AG04449 (cell line): ENCODE results near the gene GRIN2A.

ENCODE experiments used
- CTCF ChIA-PET: fragments of 350-600 bp; formaldehyde crosslinking; extraction: SDS; loops from one replicate; lab custom pipeline; 2021; ENCODE audit warnings: antibody characterized with exemption; lab: Yijun Ruan, JAX
- POLR2A ChIA-PET: fragments of 400-600, 350-600 bp; formaldehyde crosslinking; extraction: SDS; loops from one replicate; lab custom pipeline; 2020; ENCODE audit warnings: antibody characterized with exemption, inconsistent platforms; lab: Yijun Ruan, JAX
- DNase-seq: peaks from one replicate; pipeline ENCODE4 v3.0.0-alpha.2; 2010; ENCODE audit warnings: low read depth, low spot score
- H3K4me3 ChIP-seq: 2 replicates; pipeline ENCODE4 v1.5.1; 2011; ENCODE audit warnings: low read depth, mild to moderate bottlenecking, control low read depth, low read length
- TF ChIP-seq, protein P1 (sequence below): IDR thresholded peaks from one replicate; pipeline ENCODE4 v1.5.1; 2011; ENCODE audit warnings: mild to moderate bottlenecking, moderate library complexity, low read length, control low read depth, inconsistent platforms; ENCODE audit not compliant: insufficient read depth; ENCODE audit errors: missing control alignments

The GRIN2A gene

GRCh38 chr16:10182222-10183053 lies at the start of gene GRIN2A:
GRIN2A (minus strand) TSS chr16:10182428; CDS start chr16:10180411, 2,017 bp downstream.
- peak within 1 kb of the TSS; percentile 27 for H3K4me3 ChIP-seq
- no peak for DNase-seq
- CTCF ChIA-PET, result interaction anchor here (0.6 to 4.2 kb wide), 7 partner anchors 12 to 927 kb away, joined by 3 to 33 read pairs (median 3); no protein-coding TSS in a partner anchor
- POLR2A ChIA-PET, result no interaction called here
- TF ChIP-seq, protein P1, sequence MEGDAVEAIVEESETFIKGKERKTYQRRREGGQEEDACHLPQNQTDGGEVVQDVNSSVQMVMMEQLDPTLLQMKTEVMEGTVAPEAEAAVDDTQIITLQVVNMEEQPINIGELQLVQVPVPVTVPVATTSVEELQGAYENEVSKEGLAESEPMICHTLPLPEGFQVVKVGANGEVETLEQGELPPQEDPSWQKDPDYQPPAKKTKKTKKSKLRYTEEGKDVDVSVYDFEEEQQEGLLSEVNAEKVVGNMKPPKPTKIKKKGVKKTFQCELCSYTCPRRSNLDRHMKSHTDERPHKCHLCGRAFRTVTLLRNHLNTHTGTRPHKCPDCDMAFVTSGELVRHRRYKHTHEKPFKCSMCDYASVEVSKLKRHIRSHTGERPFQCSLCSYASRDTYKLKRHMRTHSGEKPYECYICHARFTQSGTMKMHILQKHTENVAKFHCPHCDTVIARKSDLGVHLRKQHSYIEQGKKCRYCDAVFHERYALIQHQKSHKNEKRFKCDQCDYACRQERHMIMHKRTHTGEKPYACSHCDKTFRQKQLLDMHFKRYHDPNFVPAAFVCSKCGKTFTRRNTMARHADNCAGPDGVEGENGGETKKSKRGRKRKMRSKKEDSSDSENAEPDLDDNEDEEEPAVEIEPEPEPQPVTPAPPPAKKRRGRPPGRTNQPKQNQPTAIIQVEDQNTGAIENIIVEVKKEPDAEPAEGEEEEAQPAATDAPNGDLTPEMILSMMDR, result no peak

GRCh38 chr16:10231563-10231962 lies 49.3 kb upstream of the GRIN2A start:
- no peak overlapping the region for H3K4me3 ChIP-seq
- TF ChIP-seq, protein P1, result no peak
- ChIA-PET CTCF (no interaction called here), POLR2A (no interaction called here)
- no peak for DNase-seq

GRCh38 chr16:10228779-10229178 lies 46.6 kb upstream of the GRIN2A start:
- DNase-seq, result no peak
- ChIA-PET CTCF (no interaction called here), POLR2A (no interaction called here)
- H3K4me3 ChIP-seq, result no peak overlapping the region
- TF ChIP-seq, protein P1, result no peak

DNA sequence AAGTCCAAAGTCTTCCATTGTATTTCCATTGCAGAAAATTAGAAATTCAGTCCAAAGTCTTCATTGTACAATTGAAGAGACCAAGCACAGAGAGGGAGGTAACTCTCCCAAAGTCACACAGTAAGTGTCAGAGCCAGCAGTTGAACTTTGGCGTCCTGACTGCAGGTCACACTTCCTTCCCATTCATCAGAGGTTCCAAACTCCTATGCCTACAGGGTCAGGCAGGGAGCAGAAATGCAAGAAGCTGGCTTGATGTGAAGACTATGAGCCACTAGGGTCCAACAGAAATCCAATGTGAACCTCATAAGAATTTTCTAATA lies 44.7 kb upstream of the GRIN2A start:
- CTCF ChIA-PET, result no interaction called here
- H3K4me3 ChIP-seq, result no peak overlapping the region
- TF ChIP-seq, protein P1, result no peak
- POLR2A ChIA-PET, result no interaction called here
- no peak for DNase-seq

GRCh38 chr16:10226141-10226986 lies 44.1 kb upstream of the GRIN2A start:
- TF ChIP-seq, protein P1, result no peak
- no peak for DNase-seq
- ChIA-PET POLR2A (no interaction called here), CTCF (no interaction called here)
- H3K4me3 ChIP-seq, result no peak overlapping the region

GRCh38 chr16:10225653-10226052 lies 43.4 kb upstream of the GRIN2A start:
- ChIA-PET POLR2A (no interaction called here), CTCF (no interaction called here)
- no peak overlapping the region for H3K4me3 ChIP-seq
- TF ChIP-seq, protein P1, result no peak
- no peak for DNase-seq
